ENCODE results near the gene DYNC1H1. TPM values are rescaled to one million over a fixed set of nuclear protein-coding genes. Genes with fewer than 3 reads are reported as not detected.

DYNC1H1 gene
- total and polyA plus RNA-seq, 2 donors (not counting 1 experiment from before 2014, with no cell fraction given): 128 to 677 TPM

DNA sequence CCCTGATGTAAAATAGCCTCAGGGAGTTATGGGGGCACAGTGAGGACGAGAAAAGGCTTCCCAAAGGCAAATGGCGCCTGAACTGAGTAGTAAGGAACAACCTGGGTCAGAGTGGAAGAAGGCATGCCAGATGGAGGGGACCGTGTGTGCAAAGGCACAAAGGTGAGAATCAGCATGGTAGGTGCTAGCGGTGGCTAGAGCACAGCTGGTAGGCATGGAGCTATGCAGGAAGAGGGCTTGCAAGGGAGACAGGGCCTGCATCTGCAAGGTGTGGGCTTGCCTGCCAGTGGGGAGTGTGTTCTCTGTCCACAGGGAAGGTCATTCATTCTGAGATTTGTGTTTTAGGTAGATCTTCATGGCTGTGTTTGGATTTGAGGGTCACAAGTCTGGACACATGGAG lies 141.0 kb downstream of the DYNC1H1 start:
- H3K9me3 ChIP-seq (ENCODE audit: control insufficient read depth, insufficient read depth, low read depth, low read length): no peaks in the 10 kb centered on the region
- no peaks in the 10 kb centered on the region for H4K20me1 ChIP-seq (ENCODE audit: control insufficient read depth, extremely low read depth, insufficient read depth, low read length)
- no peak for DNase-seq (ENCODE audit: low read depth in 2 of 2)
- no peak overlapping the region for H3K4me3 ChIP-seq (replicated peaks in 1 of 4; ENCODE audit: control extremely low read depth in 1 of 4, insufficient read depth in 1 of 4, low read depth in 3 of 4, low read length in 4 of 4)
- no peaks in the 10 kb centered on the region for H3K79me2 ChIP-seq (ENCODE audit: control insufficient read depth, insufficient read depth, low read length)
- H3K27ac ChIP-seq (ENCODE audit: insufficient read depth, low read length): no peak overlapping the region
- H3K27me3 ChIP-seq (ENCODE audit: control insufficient read depth, insufficient read depth, low read length): peaks cover 2% of the 10 kb centered on the region
- H3K4me1 ChIP-seq (ENCODE audit: control insufficient read depth, extremely low read depth, insufficient read depth, low read length): no peaks in the 10 kb centered on the region
- TF ChIP-seq, protein P1, sequence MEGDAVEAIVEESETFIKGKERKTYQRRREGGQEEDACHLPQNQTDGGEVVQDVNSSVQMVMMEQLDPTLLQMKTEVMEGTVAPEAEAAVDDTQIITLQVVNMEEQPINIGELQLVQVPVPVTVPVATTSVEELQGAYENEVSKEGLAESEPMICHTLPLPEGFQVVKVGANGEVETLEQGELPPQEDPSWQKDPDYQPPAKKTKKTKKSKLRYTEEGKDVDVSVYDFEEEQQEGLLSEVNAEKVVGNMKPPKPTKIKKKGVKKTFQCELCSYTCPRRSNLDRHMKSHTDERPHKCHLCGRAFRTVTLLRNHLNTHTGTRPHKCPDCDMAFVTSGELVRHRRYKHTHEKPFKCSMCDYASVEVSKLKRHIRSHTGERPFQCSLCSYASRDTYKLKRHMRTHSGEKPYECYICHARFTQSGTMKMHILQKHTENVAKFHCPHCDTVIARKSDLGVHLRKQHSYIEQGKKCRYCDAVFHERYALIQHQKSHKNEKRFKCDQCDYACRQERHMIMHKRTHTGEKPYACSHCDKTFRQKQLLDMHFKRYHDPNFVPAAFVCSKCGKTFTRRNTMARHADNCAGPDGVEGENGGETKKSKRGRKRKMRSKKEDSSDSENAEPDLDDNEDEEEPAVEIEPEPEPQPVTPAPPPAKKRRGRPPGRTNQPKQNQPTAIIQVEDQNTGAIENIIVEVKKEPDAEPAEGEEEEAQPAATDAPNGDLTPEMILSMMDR (conservative IDR thresholded peaks at IDR 0.05 in 1 of 2, IDR thresholded peaks at IDR 0.05 in 1 of 2; ENCODE audit: low read depth in 1 of 2, low read length in 2 of 2): no peak
- no peak for TF ChIP-seq EZH2 (IDR thresholded peaks at IDR 0.05; ENCODE audit: low read length, missing control alignments)
- no peaks in the 10 kb centered on the region for H3K36me3 ChIP-seq (ENCODE audit: control insufficient read depth, insufficient read depth, low read length)
- H2AFZ ChIP-seq (ENCODE audit: low read length): no peak overlapping the region
- H3K9ac ChIP-seq (ENCODE audit: insufficient read depth, low read length): no peak overlapping the region
- H3K4me2 ChIP-seq (ENCODE audit: extremely low read depth, insufficient read depth, low read length): no peak overlapping the region

Other genes starting within 250 kb of the DYNC1H1 start
- gene PPP2R5C, start 202.9 kb upstream of the DYNC1H1 start, total RNA-seq: 82.7 and 86.0 TPM in 2 replicates
- gene PPP2R5C, start 202.9 kb upstream of the DYNC1H1 start, polyA plus RNA-seq: 113 and 116 TPM in 2 replicates
- 342 and 430 TPM in 2 replicates for gene HSP90AA1, start 122.5 kb downstream of the DYNC1H1 start, total RNA-seq
- gene HSP90AA1, start 122.5 kb downstream of the DYNC1H1 start, polyA plus RNA-seq: 493 and 775 TPM in 2 replicates
- 13.4 and 17.8 TPM in 2 replicates for gene WDR20, start 175.3 kb downstream of the DYNC1H1 start, total RNA-seq
- 16.1 and 17.2 TPM in 2 replicates for gene WDR20, start 175.3 kb downstream of the DYNC1H1 start, polyA plus RNA-seq

Measured in fibroblast of lung (primary cell).